Endothelial cell of umbilical vein (primary cell): ENCODE measurements around the gene TMEM214. TPM values are rescaled to one million over a fixed set of nuclear protein-coding genes. Genes with fewer than 3 reads are reported as not detected.
A peak's percentile ranks its signal among the peaks of the same experiment; 100 is the strongest.

ENCODE experiments used
- BruUV-seq: library from RNA; stranded (reverse); fragments of 400-500 nt; replicated peaks from 2 replicates; lab custom pipeline; 2021; lab: Mats Ljungman, UMichigan
- CTCF ChIA-PET: fragments of 300-600, 350-600 bp; sonication (Branson Sonifier 250); formaldehyde crosslinking; loops from one replicate; lab custom pipeline; 2021; ENCODE audit warnings: antibody characterized with exemption, inconsistent platforms; lab: Charles Lee
- POLR2A ChIA-PET: fragments of 300-600, 350-600 bp; sonication (Branson Sonifier 250); formaldehyde crosslinking; loops from one replicate; lab custom pipeline; 2021; ENCODE audit warnings: antibody characterized with exemption, inconsistent platforms; lab: Charles Lee
- DNase-seq: peaks from one replicate; pipeline ENCODE4 v3.0.0-alpha.2; 2011; ENCODE audit warnings: low read depth, low spot score
- FAIRE-seq: peaks from 2 replicates; lab custom pipeline; 2011; peaks lifted over from hg19 to GRCh38; lab: Jason Lieb, UNC
- H2AFZ ChIP-seq: 2 replicates; pipeline ENCODE4 v1.6.0; 2012; ENCODE audit warnings: low read depth, low read length, control low read depth, inconsistent platforms
- H3K27ac ChIP-seq: 2 replicates; pipeline ENCODE4 v1.5.1; 2011; ENCODE audit warnings: low read depth, mild to moderate bottlenecking, control low read depth, low read length, moderate library complexity; ENCODE audit not compliant: insufficient read depth
- H3K27me3 ChIP-seq, 2 experiments: 2 replicates each; pipeline versions ENCODE4 v1.6.0 to v1.6.1; 2011; ENCODE audit warnings: low read length in 2 of 2, mixed read lengths in 1 of 2; ENCODE audit not compliant: control insufficient read depth in 2 of 2, insufficient read depth in 2 of 2
- H3K36me3 ChIP-seq, 2 experiments: 2 replicates in 1 of 2; 3 replicates in 1 of 2; pipeline ENCODE4 v1.5.1; 2011; ENCODE audit warnings: low read length in 2 of 2, mild to moderate bottlenecking in 1 of 2, moderate library complexity in 1 of 2; ENCODE audit not compliant: control insufficient read depth in 2 of 2, insufficient read depth in 2 of 2; ENCODE audit errors: extremely low read depth in 1 of 2
- H3K4me1 ChIP-seq: 3 replicates; pipeline ENCODE4 v1.5.1; 2011; ENCODE audit warnings: mild to moderate bottlenecking, low read length; ENCODE audit not compliant: control insufficient read depth, insufficient read depth; ENCODE audit errors: extremely low read depth
- H3K4me2 ChIP-seq: 2 replicates; pipeline ENCODE4 v1.6.1; 2011; ENCODE audit warnings: low read length, control low read depth, mixed read lengths; ENCODE audit not compliant: insufficient read depth
- H3K4me3 ChIP-seq, 3 experiments: fragments of 200-600 bp in 1 of 3; sonication (generic), shearing (Covaris generic) in 1 of 3; replicated peaks in 1 of 3; 2 replicates each; pipeline ENCODE4 v1.5.1; 2011 to 2016; ENCODE audit warnings: control low read depth in 3 of 3, low read length in 3 of 3, mild to moderate bottlenecking in 2 of 3, inconsistent platforms in 1 of 3, low read depth in 1 of 3, moderate library complexity in 1 of 3; ENCODE audit not compliant: insufficient read depth in 1 of 3
- H3K79me2 ChIP-seq: 2 replicates; pipeline ENCODE4 v1.6.0; 2012; ENCODE audit warnings: low read length, inconsistent platforms; ENCODE audit not compliant: control insufficient read depth, insufficient read depth
- H3K9ac ChIP-seq: replicated peaks from 2 replicates; pipeline ENCODE3; 2011; ENCODE audit warnings: low read length, control low read depth; ENCODE audit not compliant: insufficient read depth; ENCODE audit errors: extremely low read depth
- H3K9me1 ChIP-seq: replicated peaks from 3 replicates; pipeline ENCODE4 v1.6.0; 2011; ENCODE audit warnings: mild to moderate bottlenecking, low read length; ENCODE audit not compliant: control insufficient read depth, insufficient read depth; ENCODE audit errors: extremely low read depth
- H3K9me3 ChIP-seq: replicated peaks from 2 replicates; pipeline ENCODE4 v1.5.1; 2012; ENCODE audit warnings: low read length, inconsistent platforms; ENCODE audit not compliant: control insufficient read depth, insufficient read depth
- H4K20me1 ChIP-seq: replicated peaks from 2 replicates; pipeline ENCODE3; 2011; ENCODE audit warnings: mild to moderate bottlenecking, low read length; ENCODE audit not compliant: control insufficient read depth, insufficient read depth; ENCODE audit errors: extremely low read depth
- CTCF ChIP-seq, 2 donors: IDR thresholded peaks; 1 replicate in 1 of 2; 2 replicates in 1 of 2; pipeline ENCODE4 v1.5.1; 2011; ENCODE audit warnings: low read length in 2 of 2, mild to moderate bottlenecking in 2 of 2, moderate library complexity in 2 of 2, control low read depth in 1 of 2, inconsistent platforms in 1 of 2, low read depth in 1 of 2; ENCODE audit not compliant: insufficient read depth in 1 of 2; ENCODE audit errors: extremely low read depth in 1 of 2
- EZH2 ChIP-seq: IDR thresholded peaks from 2 replicates; pipeline ENCODE4 v1.6.1; 2012; ENCODE audit warnings: borderline replicate concordance, low read depth, mild to moderate bottlenecking, moderate library complexity, low read length, inconsistent platforms; ENCODE audit not compliant: severe bottlenecking
- FOS ChIP-seq: IDR thresholded peaks from 2 replicates; pipeline ENCODE4 v1.6.1; 2011; ENCODE audit warnings: mild to moderate bottlenecking, low read length, moderate library complexity, borderline replicate concordance; ENCODE audit not compliant: insufficient read depth
- GATA2 ChIP-seq: IDR thresholded peaks from 2 replicates; pipeline ENCODE4 v1.7.0; 2011; ENCODE audit warnings: low read depth, mild to moderate bottlenecking, moderate library complexity, mixed read lengths, low read length; ENCODE audit not compliant: insufficient read length, insufficient read depth
- JUN ChIP-seq: IDR thresholded peaks from 2 replicates; pipeline ENCODE4 v1.6.1; 2011; ENCODE audit warnings: borderline replicate concordance, low read depth; ENCODE audit not compliant: insufficient read length, insufficient read depth
- MAX ChIP-seq: IDR thresholded peaks from 2 replicates; pipeline ENCODE4 v1.6.1; 2011; ENCODE audit not compliant: insufficient read depth, insufficient read length
- MYC ChIP-seq: IDR thresholded peaks from one replicate; pipeline ENCODE4 v1.6.1; 2011; ENCODE audit warnings: mild to moderate bottlenecking, low read depth, low read length
- POLR2A ChIP-seq: IDR thresholded peaks from 2 replicates; pipeline ENCODE4 v1.6.1; 2012; ENCODE audit warnings: low read depth, mild to moderate bottlenecking, control low read depth, low read length
- POLR2AphosphoS5 ChIP-seq: IDR thresholded peaks from 2 replicates; pipeline ENCODE4 v1.6.1; 2012; ENCODE audit warnings: low read depth, mild to moderate bottlenecking, control low read depth, low read length, moderate library complexity; ENCODE audit not compliant: insufficient read depth
- dilution Hi-C: fragments of 300-500 bp; cut with MboI; formaldehyde crosslinking; loops from one replicate; pipeline ENCODE4 v1.15.0; 2019; ENCODE audit warnings: low sequenced_read_pairs; ENCODE audit not compliant: extremely low pct_ligation_motif_present
- intact Hi-C: fragments of 100-400 bp; cut with micrococcal nuclease; formaldehyde crosslinking; loops from one replicate; pipeline ENCODE4 v1.10.0; 2022
- polyA plus RNA-seq, 4 experiments: library from polyadenylated mRNA; depleted of rRNA in 3 of 4; stranded (reverse) in 3 of 4; unstranded in 1 of 4; fragments of >200 nt; gene quantifications; 2 replicates each; pipeline versions ENCODE4 v1.2.1 to v1.2.3, GENCODE V29; 2011 to 2012; ENCODE audit warnings: missing spikeins in 1 of 4
- total RNA-seq: library from RNA; stranded (reverse); gene quantifications from 2 replicates; pipeline ENCODE4 v1.2.3, GENCODE V29; 2021

Gene TMEM214
- total and polyA plus RNA-seq, 2 donors (not counting 3 experiments of a cell fraction or from before 2014, with no cell fraction given), result 109 to 163 TPM

GRCh38 chr2:27083410-27084296 is 50.9 kb downstream of the TMEM214 start:
- no peak overlapping the region for H3K9ac ChIP-seq
- DNase-seq, result no peak
- intact Hi-C loops, result no loop called here

More at GRCh38 chr2:27083410-27084296, 50.9 kb downstream of the TMEM214 start:
- peaks cover 12% of the 10 kb centered on the region for H3K4me1 ChIP-seq
- no peak for FAIRE-seq
- H3K4me3 ChIP-seq, result no peak overlapping the region
- no peak overlapping the region for H3K27ac ChIP-seq
- no peaks in the 10 kb centered on the region for H4K20me1 ChIP-seq
- no peak overlapping the region for H3K4me2 ChIP-seq
- POLR2A ChIA-PET, result no interaction called here
- no peaks in the 10 kb centered on the region for H3K9me3 ChIP-seq
- no peaks in the 10 kb centered on the region for H3K36me3 ChIP-seq
- dilution Hi-C loops, result no loop called here
- H3K27me3 ChIP-seq, result no peaks in the 10 kb centered on the region
- TSS peak; percentile 22 for BruUV-seq
- H2AFZ ChIP-seq, result no peak overlapping the region
- H3K79me2 ChIP-seq, result no peaks in the 10 kb centered on the region
- CTCF ChIA-PET, result interaction anchor here (1.2 to 6.0 kb wide), 4 partner anchors 9 to 122 kb away, joined by 3 to 55 read pairs (median 33); partner anchors contain the start of genes AGBL5 and OST4
- TF ChIP-seq MAX (no peak), MYC (no peak), JUN (no peak), GATA2 (no peak), EZH2 (no peak), POLR2A (no peak), CTCF (IDR thresholded peaks at IDR 0.05; ENCODE audit: extremely low read depth in 1 of 2, insufficient read depth in 1 of 2, low read depth in 1 of 2, low read length in 2 of 2) (no peak), FOS (no peak), POLR2AphosphoS5 (no peak)
- no peaks in the 10 kb centered on the region for H3K9me1 ChIP-seq
